GM21737 (cell line): ENCODE measurements around the gene FASN.

Source experiments
- ATAC-seq: cut with Tn5 transposase; IDR thresholded peaks from one replicate; pipeline ENCODE4 v1.9.1; 2021; ENCODE audit warnings: mild to moderate bottlenecking, moderate library complexity; ENCODE audit not compliant: unreplicated experiment

Gene FASN

DNA sequence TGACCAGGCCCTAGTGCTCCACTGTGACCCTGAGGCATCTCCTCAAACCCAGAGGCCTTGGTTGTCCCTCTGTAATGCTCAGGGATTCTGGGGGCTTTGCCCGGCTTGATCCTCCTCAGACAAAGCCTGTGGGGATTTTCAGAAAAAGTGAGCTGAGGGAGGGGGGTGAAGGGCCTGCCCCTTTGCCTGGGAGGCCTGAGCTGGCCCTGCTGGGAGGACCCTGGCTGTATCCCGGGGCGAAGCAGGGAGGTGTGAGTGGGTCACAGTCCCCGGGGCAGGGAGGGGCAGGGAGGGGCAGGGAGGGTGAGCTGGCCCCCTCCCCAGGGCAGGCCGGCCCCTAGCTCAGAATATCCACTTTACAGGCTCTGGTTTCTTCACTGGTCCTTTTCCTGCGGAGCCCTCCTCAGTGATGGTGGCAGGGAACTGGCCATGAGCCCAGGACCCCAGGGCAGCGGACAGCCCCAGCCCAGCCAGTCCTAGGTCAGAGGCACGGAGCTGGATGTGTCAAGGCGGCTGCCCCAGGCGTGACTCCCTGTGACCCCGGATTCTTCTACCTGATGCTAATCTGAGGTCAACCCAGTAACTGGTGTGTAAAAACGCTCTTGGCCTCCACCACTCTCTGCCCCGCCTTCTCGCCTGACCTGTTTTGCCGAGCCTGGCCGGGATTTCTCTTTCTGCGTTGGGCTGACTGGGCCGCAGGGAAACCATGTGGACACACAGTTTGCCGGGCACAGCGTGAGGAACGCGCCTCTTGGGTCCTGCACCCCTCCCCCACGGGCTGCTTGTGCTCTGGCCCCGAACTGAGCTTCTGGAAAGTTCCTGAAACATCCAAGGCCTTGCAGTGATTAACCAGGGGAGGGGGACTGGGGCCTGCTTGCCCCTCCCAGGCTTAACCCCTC is 5.8 kb upstream of the FASN start:
- ATAC-seq, result no peak

DNA sequence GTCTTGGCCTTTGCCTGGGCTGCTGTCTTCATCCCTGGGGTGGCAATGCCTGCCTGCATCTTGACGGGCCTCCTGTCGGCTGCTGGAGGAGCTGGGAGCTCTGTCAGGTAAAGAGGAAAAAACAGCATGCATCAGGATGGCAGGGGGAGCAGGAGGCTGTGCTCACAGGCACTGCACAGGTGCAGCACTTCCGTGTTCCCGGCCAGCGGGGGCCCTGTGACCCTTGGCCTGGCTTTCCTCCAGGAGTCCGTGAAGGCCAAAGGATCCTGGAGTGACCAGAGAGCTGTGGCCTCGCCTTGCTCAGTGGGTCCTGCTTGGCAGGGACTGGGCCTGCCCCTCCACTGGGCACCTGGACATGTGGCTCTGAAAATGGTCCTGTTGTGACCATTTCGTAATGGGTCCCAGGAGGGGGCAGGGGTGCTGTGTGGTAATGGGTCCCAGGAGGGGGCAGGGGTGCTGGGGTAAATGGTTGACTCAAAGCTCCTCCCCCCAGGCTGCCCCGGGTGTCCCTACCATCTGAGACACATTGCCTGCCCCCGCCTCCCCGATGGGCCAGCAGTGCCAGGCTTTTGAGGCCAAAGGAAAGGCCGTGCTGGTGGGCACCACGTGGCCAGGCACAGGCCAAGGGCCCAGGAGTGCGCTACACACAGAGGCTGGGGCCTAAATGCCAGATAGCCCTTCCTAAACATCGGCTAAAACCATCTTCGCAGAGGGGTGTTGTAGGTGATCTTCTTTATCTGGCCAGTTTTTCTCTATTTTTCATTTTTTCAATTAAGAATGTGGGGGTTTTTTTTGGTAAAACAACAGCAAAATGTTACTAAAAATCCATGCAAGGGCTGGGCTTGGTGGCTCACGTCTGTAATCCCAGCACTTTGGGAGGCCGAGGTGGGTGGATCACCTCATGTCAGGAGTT is 4.0 kb upstream of the FASN start:
- no peak for ATAC-seq

DNA sequence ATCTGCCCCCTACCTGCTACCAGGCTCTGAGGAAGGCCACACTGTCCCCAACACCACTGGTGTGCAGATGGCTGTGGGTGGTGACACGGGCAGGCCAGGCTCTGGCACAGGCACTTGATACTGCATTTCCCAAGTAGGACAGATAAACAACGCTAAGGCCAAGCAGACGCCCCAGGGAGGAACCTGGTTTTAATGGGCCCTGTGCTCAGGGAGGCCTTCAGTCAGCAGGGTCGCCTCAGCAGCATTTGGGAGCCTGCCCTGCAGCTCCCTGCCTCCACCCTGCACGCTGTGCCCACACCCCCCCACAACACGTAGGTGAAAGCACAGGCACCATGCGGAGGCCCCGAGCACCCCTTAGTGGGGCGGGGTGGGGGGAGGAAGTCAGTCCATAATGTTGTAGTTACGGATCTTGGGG is 3.3 kb upstream of the FASN start:
- ATAC-seq, result no peak

DNA sequence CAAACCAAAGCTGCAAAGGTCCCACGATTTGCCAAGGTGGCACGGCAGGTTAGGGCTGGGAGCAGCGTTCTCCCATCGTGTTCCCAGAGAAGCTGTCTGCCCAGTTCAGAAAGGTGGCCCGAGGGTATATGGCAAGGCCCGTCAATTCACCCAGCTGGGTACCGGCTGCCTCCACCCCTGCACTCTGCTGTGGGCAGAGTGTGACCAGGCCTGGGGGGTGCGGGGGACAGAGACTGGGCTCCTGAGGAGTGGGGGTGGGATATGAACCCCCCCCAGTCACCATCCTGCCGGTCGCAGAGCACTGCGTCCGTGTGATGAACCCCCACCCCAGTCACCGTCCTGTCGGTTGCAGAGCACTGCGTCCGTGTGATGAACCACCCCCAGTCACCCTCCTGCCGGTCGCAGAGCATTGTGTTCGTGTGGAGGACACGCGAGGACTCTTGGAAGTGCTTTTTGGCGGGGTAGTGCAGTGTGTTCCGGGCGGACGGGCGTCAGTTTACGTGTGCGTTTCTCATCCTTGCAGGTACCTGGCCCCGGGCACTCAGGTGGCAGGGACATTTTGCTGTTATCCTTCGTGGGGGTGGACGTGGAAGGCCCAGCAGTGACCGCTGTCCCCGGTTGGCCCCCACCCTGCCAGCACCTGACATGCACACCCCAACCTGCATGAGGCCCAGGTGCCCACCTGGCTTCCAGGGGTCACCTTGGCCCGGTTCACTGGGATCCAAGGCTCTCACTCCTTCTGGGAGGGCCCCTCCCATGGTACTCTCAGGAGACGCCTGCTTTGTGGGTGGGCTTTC is 2.7 kb upstream of the FASN start:
- ATAC-seq, result no peak

DNA sequence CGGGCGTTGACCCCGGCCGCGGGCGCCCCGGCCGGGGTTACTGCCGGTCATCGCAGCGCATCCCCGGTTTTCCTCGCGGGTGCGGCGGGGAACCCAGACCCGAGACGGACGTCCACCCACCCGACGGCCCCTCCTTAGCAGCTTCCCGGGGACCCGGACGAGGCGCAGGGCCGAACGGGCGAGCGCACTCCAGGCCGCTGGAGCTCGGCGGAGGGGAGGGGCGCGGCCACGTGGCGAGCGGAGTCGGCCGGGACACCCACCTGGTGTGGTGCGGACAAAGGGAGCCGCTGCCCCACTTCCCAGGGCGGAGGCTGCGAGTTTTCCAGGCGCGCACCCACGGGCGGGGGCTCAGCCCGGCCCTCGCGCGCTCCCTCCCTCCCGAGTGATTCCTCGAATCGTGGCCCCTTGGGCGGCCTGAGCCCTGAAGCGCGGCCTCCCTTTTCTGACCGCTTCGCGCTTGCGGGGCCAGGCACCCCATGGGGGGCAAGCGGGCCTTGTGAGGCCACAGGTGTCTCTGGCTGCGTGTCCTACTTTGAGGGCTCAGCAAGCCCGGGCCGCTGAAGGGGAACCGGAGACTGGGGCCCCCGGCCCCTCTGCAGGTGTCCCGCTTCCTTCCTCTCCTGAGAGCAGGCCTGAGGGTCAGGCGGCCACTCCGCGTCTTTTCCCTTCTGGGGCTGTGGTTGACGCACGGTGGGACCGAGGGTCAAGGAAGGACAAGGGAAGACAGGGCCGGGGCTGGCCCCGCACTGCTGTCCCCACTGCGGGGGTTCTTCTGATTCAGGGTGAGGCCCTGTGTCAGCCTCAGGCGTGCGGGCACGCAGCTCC is 1.1 kb upstream of the FASN start:
- peak; percentile 1 for ATAC-seq

DNA sequence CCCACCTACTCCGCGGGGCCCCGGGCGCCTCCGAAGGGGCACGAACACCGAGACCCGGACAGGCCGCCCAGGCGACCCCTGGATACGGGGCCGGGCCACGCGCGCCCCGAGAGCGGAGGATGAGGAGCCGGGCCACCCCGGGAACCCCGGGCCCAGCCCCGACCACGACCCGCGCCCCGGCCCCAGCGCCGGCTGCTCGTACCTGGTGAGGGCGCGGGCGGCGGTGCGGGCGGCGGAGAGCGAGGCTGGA is 192 bp downstream of the FASN start:
- ATAC-seq, result peak; percentile 7

DNA sequence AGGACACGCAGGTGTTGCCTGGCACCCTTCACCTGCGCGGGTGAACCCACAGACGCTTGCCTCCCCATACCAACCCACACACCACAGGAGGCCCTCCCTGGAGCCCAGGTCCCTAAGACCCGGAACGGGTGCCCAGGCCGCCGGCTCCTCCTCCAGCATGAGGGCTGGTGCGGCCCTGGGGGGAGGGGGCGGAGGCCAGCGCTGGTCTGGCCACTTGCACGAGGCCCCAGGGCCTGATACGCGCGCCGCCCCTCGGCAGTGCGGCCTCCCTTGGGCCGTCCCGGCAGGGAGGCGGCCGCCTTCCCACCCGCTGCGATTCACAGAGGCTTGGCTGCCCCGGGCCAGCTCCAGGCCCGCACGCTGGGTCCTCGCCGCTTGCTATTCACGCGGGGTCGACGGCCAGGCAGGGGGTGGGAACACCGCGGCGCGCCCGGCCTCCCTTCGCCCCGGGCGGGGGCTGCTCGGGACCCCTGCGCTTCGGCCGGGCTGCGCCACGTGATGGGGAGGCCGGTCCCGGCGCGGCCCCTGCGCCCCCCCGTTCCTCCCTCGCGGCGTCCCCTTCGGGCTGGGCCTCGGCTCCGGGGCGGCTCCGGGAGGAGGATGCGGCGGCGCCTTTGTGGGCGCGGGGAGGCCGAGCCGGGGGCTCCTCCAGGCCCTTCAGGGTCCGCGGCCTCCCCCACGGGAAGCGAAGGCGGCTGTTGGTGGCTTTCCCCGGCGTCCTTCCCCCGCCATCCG is 685 bp downstream of the FASN start:
- no peak for ATAC-seq

DNA sequence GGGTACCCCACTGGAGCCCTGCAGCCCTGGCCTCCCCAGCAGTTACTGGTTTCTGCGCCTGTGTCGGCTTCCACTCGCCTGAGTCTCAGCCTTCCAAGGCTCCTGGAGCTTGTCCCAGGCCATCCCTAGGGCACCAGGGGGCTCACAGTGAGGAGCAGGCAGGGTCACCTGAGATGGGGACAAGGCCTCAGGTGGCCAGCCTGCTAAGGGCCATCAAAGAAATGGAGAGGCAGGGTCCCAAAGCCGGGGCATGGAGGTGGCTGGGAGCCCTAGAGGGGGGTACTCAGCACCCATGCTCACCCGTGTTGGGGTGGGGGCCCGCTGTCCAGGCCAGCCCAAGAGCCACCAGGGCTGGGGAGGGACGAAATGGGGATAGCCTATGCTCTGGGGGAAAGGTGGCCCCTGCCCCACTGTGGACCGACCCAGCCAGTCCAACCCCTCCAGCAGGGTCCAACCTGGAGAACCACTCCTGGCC is 1.3 kb downstream of the FASN start:
- ATAC-seq, result no peak

DNA sequence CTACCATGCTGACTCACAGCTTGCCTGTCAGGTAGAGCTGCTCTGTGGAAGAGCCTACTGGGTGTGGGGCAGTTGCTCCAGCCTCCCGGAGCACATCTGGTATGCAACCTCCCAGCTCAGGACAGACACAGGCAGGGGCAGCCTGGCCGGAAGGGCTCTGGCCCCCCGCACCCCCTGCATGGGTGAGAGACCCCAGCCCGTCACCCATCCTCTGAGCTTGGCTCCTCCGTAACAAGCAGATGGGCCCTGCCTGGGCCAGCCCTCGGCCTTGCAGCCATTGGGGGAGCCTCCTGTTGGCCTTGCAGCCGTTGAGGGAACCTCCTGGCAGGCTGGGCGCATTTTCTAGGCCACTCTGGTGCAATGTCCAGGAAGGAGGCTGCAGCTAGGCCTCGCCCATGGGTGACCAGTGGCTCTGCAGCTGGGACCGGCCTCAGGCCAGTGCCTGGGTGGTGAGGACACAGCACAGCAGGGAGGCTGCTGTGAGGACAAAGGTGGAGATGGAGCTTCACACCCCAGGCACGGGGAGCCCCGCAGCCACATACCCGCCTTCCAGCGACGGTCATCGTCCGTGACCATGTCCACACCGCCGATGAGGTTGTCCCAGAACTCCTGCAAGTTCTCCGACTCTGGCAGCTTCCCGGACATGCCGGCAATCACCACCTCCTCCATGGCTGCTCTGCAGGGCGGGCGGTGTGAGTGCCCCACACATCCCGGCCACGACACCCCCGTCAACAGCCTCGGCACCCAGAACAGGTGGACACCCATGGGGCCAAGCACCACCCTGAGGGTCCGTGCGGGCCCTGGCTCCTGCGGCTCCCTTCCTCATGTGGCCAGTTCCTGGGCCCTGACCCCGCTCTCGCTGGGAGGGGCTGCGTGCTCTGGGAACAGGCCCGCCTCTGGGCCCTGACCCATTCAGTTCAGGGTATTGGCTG is 2.0 kb downstream of the FASN start:
- ATAC-seq, result no peak

DNA sequence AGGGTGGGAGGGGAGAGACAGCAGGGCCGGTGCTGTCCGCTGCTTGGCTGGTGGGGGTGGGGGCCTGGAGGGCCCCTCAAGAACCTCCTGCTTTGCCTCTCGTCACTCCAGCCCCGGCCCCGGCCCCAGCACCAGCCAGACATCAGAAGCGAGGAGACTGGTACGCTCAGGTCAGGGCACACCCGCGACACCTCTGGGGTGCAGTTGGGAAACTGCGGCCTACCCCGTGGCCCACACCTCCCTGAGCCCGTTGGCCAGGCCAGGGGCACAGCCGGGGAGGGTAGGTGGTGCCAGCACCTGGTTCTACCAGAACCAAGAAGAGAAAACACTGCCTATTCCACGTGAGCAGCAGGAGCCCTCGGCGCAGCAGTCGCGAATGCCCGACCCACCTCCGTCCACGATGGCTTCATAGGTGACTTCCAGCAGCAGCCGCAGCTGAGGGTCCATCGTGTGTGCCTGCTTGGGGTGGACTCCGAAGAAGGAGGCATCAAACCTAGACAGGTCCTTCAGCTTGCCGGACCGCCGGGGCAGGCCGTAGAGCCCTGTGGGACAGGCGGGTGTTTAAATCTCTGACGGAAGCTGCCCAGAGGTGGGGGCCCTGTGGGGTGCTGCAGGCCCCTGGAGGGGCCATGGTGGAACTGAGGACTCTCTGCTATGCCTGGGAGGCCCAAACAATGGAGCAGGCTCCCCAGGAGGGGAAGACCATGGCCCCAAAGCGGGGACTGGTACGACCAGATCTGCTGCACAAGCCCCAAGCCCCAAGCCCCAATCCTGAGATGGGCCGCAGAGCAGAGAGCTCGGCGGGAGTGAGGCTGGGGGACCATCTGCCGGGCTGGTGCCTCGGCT is 2.9 kb downstream of the FASN start:
- no peak for ATAC-seq

DNA sequence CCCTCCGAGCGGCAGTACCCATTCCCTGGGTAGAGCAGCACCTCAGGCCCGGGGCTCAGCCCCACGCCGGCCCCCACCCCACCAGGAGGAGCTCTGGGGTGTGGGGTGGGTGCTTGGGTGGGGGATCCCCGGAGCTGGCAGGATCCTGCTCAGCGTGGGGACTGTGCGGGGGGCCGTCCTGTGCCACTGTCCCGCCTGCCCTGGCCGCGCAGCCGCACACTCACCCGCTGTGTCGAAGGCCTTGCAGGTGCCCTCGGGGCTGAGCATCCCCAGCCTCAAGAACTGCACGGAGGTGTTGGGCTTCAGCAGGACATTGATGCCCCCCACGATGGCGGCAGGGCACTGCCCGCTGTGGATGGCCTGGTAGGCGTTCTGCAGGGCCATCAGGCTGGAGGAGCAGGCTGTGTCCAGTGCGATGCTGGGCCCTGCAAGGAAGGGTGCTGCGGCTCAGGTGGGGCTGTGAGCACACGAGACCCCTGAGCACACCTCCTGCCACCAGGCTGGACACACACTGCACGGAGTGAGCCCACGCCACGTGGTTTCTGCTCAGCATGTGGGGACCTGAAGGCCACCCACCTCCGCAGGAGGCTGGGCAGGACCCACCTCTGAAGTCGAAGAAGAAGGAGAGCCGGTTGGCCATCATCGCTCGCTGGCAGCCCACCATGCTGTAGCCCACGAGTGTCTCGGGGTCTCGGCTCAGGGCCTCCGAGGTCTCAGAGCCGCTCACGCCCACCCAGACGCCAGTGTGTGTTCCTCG is 4.9 kb downstream of the FASN start:
- no peak for ATAC-seq

DNA sequence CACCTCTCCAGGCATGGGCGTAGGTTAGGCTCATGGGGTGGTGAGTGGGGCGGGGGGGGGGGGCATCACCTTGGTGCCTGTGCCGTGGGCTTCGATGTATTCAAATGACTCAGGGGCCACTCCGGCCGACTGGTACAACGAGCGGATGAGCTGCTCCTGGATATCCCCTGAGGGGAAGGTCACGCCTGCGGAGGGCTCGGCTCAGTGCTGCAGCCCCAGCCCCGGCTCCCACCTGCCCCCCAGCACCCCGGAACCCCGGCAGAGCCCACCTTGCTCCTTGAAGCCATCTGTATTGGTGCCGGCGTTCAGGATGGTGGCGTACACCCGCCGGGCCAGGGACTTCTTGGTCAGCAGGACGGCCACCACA is 5.4 kb downstream of the FASN start:
- ATAC-seq, result no peak

DNA sequence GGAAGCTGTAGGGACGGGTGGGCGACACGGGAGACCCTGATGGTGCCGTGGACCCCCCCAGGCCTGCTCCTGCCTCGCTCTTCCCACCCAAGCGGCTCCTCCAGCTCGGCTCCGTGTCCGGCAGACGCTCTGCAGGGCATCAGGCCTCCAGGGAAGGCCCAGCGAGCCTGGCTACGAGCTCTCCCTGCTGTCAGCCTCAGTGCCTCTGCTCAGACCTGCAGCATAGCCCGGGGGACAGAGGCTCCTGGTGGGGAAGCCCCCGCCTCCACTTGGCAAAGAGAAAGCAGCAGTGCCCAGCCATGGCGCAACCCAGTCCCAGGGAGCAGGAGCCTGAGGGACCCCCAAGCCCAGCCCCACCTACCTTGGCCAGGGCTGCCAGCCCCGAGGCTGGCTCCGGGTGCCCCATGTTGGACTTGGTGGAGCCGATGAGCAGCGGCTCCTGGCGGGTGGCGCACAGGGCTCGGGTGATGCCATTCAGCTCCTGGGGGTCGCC is 5.9 kb downstream of the FASN start:
- ATAC-seq, result no peak

DNA sequence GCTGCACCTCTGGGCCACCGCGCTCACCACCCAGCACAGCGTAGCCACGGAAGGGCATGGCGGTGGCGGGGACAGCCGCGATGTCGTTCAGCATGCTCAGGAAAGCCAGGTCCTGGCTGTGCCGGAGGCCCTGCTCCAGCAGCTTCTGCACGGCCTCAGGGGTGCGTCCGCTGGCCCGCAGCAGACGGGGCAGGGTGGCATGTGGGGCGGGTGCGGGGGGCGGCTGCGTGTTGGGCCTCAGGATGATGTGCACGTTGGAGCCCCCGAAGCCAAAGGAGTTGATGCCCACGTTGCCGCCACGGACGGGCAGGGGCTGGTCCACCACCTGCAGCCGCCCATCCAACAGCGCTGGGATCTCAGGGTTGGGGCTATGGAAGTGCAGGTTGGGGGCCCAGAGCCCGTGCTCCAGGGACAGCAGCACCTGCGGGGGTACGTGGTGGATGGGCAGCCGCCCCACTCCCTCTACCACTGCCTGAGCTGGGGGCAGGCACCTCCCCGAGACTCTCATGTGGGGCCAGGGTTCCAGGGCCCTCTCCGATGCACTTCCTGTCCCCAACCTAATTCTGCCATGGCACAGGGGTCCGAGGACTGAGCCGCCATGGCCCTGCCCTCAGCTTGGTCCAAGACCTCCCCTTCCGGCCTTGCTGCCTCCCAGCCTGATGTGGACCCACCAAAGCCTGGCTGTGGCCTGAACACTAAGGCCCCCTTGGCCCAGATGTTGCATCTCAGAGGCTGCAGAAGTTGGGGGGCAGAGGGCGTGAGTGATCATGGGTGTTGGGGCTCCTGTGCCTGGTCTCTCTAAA is 6.6 kb downstream of the FASN start:
- no peak for ATAC-seq

DNA sequence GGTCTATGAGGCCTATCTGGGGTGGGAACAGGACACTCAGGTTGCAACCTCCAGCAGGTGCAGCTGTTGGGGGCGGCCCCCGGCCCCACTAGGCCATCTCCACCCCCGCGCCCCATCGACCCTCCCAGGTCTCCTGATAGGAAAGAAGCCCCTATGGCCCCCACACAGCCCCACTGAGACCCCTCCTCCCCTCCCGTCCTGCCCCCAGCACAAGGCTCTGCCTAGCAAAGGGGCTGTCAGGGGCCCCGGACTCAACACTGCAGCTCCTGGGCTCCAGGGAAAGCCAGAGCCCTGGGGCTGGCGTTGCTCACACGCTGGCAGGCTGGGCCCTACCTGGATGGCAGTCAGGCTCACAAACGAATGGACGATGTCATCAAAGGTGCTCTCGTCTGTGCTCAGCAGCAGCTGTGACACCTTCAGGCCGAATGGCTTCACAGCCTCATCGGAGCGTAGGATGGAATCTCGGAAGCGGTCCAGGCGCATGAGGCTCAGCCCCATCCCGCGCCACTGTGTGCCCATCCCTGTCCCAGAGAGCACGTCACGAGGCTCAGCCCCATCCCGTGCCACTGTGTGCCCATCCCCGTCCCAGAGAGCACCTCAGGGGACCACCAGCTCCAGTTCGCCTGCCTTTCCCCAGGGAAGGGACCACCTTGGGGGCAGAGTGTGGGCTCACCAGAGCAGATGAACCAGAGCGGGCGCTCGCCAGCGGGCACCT is 7.3 kb downstream of the FASN start:
- ATAC-seq, result no peak
